ENCODE data around the gene CCDC71L.

Gene CCDC71L

DNA sequence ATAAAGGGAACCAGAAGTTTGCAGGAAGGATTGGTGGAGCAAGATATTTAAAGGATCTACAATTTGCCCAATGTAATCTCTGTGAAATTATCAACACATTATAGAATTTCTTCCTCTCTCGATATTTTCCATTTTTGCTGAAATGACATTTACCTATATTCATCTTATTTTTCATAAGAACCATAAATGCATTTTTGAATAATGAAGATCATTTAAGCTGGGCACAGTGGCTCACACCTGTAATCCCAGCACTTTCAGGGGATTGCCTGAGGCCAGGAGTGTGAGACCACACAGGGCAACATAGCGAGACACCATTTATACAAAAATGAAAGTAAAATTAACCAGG lies 37.7 kb downstream of the CCDC71L start:
- DNase-seq: no peak

DNA sequence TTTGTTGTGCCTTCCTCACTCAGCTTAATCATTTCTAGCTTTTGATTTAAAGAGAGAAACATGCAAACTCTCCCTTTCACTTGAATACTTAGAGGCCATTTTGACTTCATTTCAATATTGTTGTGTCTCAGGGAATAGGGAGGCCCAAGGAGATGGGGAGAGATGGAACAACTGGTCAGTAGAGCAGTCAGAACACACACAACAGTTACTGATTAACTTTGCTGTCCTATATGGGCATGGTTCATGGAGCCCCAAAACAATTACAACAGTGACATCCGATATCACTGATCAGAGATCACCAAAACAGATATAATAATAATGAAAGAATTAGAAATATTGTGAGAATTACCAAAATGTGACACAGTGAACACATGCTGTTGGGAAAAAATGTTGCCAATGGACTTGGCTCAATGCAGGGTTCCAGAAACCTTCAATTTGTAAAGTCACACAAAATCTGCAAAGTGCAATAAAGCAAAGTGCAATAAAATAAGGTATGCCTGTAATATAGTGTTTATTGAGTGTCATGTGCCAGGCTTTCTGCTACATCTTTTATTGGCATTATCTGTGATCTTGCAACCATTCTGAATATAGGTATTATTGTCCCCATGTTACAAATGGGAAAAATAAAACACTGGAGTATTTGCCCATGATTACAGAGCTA lies 38.2 kb downstream of the CCDC71L start:
- no peak for DNase-seq

DNA sequence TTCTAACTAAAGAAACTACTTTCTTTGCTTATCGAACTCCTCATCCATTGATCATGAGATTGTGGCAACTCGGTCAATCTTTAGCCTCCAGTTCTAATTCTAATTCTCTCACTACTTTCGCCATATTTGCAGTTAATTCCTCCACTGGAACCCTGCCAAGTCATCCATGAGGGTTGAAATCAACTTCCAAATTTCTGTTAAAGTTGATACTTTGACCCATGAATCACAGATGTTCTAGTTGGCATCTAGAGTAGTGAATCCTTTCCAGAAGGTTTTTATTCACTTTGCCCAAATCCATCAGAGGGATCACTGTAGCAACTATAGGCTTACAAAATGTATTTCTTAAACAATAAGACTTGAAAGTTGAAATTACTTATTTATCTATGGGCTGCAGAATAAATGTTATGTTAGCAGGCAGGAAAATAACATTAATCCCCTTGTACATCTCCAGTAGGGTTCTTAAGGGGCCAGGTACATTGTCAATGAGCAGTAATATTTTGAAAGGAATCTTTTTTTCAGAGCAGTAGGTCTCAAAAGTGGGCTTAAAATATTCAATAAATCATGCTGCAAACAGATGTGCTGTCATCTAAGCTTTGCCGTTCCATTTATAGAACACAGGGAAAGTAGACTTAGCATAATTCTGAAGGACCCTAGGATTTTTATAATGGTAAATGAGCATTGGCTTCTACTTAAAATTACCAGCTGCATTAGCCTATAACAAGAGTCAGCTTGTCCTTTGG lies 39.4 kb downstream of the CCDC71L start:
- no peak for DNase-seq

DNA sequence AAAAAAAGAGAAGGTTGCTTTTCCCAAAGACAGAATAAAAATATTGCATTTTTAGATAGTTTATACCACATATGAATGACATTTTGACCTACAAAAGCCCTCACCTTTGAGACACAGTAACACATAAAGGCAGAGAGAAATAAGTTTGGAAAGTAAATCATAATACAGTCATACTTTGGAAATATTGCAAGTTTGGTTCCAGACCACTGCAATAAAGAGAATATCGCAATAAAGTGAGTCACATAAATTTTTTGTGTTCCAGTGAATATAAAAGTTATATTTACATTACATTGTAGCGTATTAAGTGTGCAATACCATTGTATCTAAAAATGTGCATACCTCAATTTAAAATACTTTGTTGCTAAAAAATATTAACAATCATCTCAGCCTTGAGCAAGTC lies 40.3 kb downstream of the CCDC71L start:
- no peak for DNase-seq

DNA sequence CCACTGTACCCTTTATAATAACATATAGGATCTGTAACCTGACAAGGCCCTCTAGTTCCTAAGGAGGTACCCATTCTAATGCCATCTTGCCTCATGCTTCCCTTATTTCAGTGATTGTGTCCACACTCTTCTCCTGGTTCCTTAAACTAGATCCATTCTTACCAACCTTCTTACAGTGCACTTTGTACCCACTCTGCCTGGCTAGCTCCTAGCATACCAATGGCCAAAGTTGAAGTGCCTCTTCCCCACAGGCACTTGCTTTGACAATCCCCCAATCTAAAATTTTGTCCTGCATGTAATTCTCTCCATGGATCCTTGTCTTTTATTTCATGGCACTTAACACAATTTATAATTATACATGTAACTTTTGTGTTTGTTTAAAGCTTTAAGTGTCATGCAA lies 40.9 kb downstream of the CCDC71L start:
- DNase-seq: no peak

DNA sequence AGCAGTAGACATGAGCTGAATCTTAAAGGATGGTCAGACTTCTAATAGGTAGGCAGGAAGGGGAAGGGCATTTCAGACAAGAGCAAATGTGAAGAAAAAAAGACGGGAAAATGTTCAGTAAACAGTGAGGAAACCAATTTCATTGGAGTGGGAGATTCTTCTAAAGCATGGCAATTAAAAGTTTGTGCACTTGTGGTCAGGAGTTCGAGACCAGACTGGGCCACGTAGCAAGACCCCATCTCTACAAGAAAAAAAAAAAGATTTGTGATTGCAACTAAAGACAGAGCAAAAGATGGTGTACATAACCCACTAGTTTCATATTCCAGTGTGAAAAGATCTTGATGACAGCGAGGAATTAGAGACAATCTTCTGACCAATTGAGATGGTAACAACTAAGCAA lies 41.7 kb downstream of the CCDC71L start:
- DNase-seq: no peak

DNA sequence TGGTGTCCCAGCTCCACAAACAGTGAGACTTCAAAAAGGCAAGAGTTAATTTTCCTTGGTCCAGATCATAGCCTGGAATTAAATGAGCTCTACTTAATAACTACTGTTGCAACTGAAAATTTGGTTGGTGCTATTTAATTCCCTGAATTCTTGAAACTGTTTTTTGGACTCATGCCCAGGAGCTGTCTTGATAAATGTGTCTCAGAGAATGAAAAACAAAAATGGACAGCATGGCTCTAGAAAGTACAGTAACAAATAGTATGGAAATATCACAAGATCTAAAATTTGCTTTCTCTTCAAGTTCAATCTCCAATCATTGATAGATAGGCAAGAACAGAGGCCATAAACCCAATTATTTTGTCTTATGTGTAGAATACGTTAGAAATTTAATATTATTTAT lies 42.5 kb downstream of the CCDC71L start:
- no peak for DNase-seq

DNA sequence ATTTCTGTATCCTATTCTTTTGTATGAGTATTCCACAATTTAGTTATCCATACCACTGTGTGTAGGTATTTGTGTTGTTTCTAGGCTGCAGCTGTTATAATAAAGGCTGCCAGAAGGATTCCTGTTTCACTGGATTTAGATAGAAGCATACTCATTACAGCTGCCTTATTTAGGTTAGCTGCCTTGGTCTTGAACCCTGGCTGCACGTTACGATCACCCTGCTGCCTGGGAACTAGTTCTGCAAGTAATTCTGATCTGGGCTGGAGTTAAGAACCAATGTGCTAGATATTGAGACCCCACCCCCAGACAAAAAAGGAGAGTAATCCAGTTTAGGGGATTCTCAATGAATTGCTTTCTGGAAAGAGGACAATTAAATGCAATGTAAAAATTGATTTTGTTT lies 43.1 kb downstream of the CCDC71L start:
- no peak for DNase-seq

DNA sequence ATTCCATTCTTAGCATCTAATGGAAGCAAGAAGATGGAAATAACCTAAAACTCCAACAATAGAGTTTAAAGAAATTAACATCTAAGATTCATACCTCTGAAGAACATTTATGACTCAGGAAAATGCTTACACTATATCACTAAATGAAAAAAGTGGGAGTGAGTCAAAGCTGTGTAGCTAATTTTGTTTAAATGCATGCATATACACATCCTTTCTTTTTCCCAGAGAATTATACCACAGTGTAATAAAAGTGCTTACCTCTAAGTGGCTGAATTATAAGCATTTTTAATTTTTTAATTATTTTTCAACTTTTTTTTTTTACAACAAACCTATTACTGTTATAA lies 44.3 kb downstream of the CCDC71L start:
- DNase-seq: no peak

DNA sequence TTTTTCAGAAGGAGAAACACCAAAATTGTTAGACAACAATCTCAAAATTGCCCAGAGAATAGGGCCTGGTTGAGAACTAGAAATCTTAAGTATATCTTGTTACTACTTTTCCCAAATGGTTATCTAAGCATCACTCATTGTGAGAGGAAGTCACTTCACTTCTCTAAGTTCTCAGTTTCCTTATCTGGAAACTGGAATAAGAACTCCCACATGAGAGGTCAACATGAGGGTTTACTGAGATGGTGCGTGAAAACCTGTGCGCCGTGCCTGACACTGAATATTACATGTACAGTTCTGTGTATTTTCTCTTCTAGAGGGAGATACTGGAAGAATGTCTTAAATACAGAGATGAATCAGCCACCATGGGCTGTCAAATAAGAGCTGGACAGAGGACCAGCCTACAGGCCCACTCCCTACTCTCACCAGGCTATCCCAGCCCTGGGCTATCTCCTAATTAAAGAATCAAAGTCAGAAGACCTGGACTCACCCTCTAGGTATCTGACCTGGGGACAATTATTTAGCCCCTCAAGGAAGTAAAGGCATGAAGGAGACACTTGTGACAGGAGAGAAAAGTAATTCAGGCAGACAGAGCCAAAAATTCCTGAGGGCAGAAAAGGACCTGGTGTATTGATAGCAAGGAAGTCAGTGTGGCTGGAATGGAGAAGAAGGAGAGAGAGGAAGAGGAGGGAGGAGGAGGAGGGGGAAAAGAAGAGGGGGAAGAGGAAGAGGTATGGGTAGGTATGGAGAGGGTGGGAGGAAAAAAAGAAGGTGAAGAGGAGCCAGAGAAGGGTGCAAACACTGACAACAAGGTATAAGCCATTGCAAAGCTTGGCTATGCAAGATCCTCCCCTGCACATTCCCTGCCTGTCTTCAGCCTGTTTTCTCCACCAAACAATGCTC lies 44.9 kb downstream of the CCDC71L start:
- no peak for DNase-seq

DNA sequence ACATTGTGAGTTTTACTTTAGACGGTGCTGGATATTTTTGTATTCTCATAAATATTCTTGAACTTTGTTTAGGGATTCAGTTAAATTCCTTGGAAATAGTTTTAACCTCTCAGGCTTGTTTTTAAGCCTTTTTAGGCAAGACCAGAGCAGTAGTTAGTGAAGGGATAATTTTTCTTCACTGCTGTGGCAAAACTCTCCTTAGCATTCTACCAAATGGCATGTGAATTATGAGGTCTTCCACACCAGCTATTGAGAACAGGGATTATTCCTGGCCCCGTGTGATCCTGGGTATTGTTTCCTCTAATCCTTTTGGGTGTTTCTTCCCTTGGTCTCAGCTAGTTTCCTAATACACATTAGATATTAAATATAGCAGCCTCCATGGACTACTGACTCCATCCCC lies 46.2 kb downstream of the CCDC71L start:
- DNase-seq: no peak

DNA sequence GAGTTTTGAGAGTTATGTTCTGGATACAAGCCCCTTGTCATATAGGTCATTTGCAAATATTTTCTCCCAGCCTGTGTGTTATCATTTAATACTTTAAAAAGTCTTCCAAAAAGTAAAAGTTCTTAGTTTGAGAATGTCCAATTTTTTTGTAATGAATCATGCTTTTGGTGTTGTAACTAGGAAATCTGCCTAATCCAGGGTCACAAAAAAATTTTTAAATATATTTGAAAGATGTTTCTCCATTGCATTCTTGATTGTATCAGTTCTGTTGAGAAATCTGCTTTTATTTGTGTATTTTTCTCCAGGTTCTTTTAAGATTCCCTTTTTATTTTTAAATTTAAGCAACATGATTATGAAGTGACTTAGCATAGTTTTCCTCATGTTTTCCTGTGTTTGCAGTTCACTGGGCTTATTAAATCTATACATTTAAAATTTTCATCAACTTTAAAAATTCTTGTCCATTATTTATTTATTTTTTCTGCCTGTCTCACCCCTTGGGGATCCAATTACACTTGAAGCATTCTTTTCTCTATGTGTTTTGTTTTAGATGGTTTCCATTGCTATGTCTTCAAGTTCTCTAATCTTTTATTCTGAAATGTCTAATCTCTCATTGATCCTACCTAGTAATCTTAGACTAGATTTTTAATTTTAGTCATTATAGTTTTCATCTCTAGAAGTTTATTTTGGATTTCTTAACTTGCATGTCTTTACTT lies 47.0 kb downstream of the CCDC71L start:
- no peak for DNase-seq

DNA sequence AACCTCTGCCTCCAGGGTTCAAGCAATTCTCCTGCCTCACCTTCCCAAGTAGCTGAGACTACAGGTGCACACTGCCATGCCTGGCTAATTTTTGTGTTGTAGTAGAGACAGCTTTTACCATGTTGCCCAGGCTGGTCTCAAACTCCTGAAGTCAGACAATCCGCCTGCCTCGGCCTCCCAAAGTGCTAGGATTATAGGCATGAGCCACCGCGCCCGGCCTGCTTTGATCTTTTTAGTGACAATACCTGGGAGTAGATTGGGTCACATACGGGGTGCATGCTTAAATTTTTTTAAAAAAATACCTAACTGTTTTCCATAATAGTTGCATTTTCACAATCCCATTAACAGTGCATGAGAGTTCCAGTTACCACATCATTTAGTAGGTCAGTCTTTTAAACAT lies 47.7 kb downstream of the CCDC71L start:
- DNase-seq: no peak

DNA sequence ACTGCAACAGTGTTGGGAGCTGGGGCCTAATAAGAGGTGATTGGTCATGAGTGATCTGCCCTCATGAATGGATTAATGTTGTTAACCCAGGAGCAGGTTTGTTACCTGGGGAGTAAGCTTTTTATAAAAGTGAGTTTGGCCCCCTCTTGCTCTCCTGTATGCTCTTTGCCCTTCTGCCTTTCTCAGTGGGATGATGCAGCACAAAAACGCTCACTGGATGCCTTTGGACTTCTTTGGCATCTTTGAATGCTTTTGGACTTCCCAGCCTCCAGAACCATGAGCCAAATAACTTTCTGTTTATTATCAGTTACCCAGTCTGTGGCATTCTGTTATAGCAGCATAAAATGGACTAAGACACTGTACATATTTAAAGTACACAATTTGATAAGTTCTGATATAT lies 48.5 kb downstream of the CCDC71L start:
- DNase-seq: no peak

DNA sequence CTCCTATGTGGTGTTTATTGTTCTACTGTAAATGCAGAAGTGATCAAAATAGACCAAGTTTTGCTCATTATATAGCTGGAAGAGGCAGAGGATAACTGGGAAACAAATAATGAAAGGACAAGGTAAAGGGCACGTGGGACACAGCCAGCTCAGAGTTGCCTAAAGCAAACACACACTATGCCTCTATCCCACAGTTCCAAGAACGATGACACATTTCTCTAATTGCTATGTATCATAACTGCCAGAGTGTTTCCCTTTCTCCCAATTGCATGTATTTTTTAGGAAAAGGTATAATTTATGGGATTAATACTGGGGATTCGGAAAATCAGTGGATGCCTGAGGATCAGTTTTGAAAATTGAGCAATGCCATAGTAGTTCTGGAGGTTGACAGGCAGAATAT lies 49.0 kb downstream of the CCDC71L start:
- DNase-seq: no peak

DNA sequence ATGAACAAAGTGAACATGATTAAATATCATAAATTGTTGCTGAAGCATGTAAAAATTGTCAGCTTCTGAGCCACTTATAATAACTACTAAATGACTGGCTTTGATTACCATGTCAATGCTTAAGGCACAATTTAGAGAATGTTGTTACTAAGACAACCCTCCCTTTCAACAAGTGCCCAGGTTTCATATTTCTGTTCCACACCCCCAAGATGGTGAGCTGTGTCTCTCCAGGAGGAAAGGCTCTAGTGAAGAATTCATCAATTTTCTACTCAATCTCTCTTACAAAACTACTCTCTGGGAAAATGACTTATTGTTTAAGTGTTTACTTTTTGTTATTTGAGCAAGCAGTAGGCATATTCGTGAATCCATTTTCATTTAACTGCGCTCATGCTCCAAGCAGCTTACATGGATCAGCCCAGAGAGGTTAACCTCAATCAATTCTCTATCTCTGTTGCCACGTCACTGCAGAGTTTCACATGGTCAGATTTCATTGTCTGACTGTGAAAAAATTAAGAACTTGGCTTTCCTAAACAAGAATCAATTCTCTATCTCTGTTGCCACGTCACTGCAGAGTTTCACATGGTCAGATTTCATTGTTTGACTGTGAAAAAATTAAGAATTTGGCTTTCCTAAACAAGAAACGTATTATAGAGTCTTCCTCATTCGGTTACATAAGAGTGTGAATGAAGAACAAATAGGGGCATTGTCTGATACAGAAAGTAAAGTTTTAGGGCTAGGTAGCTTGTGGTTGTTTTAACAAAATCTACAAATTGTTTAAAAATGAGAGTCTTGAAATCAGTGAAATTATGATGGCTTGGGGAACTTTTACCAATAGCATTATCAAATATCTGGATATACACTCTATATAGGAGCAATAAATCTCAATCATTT lies 49.7 kb downstream of the CCDC71L start:
- no peak for DNase-seq

DNA sequence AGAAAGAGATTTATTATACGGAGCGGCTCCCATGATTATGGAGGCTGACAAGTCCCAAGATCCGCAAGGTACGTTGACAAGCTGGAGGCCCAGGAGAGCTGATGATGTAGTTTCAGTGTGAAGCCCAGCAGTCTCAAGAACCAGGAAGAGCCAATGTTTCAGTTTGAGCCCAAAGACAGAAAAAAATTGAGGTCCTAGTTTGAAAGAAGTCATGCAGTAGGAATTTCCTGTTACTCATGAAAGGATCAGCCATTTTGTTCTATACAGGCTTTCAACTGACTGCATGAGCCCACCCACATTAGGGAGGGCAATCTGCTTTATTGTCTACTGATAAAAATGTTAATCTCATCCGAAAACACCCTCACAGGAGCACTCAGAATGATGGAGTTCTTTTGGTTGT lies 51.5 kb downstream of the CCDC71L start:
- no peak for DNase-seq

DNA sequence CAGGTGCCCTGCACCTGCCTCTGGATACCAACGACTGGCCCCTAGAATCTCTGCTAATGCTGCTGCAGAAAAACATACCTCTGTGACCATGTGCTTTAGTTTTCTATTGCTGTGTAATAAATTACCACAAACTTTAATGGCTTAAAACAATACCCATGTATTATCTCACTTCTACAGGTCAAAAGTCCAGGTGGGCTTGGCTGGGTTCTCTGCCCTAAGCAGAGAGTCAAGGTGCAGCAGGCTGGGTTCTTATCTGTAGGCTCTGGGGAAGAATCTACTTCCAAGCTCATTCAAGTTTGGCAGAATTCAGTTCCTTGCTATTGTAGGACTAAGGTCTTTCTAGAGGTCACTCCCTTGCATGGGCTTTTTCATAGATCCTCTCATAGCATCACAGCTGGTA lies 52.3 kb downstream of the CCDC71L start:
- no peak for DNase-seq
